AG20443 (cell line): ENCODE results near the gene ZNF791.
"Not testable (repeated sequence)": the region's sequence is repeated elsewhere in the genome, so short reads cannot be mapped to it uniquely, and the experiment has no call there.

Experiments
- DNase-seq: peaks from one replicate; pipeline ENCODE4 v3.0.0; 2012; ENCODE audit warnings: low spot score, mixed read lengths

Gene ZNF791

GRCh38 chr19:12610540-12611360, at the start of gene ZNF791, which contains the start of gene ZNF490:
Gene ZNF791, plus strand, starts transcription at chr19:12610920. Its CDS starts 160 bp downstream, at chr19:12611080.
Gene ZNF490, minus strand, starts transcription at chr19:12610813. Its CDS starts 133 bp downstream, at chr19:12610680.
- DNase-seq: peak; percentile 98

DNA sequence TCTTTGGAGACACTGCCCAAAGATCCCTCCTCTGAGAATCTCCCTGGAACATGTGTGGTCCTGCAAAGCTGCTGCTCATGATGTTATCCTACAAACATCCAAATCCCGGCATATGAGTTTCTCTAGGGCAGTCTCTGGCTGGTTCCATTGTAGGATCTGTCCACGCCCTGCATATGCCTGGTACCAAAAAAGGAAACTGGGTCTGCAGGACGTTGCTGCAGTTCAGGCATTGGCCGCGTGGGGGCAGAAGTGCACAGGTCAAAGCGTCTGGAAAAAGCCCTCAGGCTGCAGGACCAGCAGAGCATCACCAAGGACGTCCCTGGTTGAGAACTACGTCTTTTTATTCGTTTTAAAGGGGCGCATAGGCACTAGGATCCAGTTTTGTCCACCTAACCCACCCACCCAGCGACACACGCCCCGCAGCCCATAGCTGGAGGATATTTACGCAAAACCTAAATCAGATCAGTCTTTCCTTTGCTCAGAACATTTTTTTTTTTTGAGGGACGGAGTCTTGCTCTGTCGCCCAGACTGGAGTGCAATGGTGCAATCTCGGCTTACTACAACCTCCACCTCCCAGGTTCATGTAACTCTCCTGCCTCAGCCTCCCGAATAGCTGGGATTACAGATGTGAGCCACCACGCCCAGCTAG, 46.6 kb upstream of the ZNF791 start:
- peak; percentile 95 for DNase-seq

- not testable (repeated sequence) for DNase-seq
Observed at GRCh38 chr19:12566380-12566779, 44.3 kb upstream of the ZNF791 start.

DNA sequence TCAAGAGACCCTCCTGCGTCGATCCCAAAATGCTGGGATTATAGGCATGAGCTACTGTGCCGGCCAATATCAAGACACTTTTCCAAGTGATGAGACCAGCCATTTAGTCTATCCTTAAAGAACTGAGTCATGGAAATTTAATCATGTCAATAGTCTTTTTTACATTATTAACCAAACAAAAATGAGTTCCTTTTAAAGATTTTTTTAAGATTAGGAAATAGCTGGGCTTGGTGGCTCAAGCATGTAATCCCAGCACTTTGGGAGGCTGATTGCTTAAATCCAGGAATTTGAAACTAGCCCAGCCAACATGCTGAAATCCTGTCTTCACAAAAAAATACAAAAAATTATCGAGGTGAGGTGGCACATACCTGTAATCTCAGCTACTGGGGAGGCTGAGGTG, 42.8 kb upstream of the ZNF791 start:
- no peak for DNase-seq

GRCh38 chr19:12574036-12574435, 36.7 kb upstream of the ZNF791 start:
- no peak for DNase-seq

DNA sequence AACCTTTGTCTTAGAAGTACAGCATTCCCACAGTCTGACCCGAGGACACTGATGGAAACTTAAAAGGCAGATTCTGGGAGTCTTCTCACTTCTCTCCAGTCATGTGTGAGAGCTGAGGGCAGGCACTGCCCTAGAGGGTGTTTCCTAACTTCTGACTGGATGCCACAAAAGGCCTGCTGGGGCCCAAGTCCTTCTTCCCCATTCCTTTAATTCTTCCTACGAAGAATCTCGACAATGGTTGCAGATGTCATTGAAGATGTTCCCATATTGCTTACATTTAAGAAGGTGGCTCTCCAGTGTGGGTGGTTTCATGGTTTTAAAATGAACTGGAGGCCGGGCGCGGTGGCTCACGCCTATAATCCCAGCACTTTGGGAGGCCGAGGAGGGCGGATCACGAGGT, 32.1 kb upstream of the ZNF791 start:
- no peak for DNase-seq

- DNase-seq: no peak
Observed at GRCh38 chr19:12580180-12580694, 30.5 kb upstream of the ZNF791 start.

GRCh38 chr19:12581100-12581499, 29.6 kb upstream of the ZNF791 start:
- no peak for DNase-seq

DNA sequence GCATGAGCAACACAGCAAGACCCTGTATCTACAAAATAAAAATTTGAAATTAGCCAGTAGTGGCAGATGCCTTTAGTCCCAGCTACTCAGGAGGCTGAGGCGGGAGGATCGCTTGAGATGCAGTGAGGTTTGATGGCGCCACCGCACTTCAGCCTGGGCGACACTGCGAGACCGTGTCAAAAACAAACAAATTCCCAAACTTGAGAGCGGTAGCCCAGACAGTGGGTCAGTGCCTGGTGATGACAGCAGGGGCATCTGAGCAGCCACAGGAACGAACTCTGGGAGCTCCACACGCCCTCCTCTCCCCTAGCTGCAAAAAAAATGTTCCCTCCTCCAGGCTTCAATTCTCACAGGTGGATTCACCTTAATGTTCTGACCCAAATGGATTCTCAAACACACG, 14.2 kb upstream of the ZNF791 start:
- DNase-seq: no peak

DNA sequence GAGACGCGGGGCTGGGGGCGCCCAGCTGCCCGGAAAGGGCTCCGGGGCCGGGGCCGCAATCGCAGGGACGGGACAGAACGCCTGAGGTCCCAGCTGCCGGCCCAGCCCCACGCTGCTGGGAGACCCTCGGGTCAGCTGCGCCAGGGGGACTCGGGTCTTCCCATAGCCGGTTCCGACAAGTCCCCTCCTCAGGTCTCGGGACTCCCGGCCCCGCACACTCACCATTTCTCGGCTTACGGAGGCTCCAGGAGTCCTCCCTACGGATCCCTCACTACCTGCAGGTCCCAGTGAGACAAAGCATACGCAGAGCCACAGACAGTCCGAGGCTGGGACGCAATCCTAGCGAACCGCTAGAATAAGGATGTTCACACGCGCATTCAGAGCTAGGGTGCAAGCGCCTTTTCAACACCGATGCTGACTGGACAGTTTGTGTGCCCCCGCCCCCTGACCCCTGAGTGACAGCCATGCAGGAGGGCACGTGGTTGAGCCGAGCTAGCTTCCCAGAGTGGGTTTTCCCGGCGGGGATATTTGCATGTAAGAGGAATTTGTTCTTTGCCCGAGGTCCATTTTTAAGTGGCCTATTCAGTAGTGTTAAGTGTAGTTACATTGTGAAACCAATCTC, 13.7 kb upstream of the ZNF791 start:
- no peak for DNase-seq

DNA sequence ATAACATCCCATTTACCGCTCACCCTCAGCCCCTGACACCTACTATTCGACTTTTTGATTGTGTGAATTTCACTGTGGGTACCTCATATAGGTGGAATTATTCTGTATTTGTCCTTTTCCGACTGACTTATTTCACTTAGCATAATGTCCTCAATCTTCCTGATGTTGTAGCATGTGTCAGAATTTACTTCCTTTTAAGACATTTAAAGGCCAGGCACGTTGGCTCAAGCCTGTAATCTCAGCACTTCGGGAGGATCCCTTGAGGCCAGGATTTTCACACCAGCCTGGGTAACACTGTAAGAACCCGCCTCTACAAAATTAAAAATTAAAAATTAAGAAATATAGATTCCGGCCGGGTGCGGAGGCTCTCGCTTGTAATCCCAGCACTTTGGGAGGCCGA, 13.1 kb upstream of the ZNF791 start:
- no peak for DNase-seq

DNA sequence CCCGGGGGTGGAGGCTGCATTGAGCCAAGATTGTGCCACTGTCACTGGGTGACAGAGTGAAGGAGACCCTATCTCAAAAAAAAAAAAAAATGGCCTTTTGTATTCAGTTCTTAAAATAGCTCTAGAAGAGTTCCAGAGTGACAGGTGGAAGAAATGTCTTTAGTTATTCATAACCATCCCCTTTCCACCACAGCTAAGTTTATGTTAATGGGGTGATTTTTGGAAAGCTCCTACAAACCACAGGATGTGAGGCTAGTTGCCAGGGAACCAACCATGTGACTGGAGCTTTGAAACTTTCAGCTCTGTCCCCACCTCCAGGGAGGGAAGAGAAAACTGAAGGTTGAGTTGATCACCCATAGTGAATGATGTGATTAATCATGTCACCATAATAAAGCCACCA, 7.0 kb upstream of the ZNF791 start:
- no peak for DNase-seq

DNA sequence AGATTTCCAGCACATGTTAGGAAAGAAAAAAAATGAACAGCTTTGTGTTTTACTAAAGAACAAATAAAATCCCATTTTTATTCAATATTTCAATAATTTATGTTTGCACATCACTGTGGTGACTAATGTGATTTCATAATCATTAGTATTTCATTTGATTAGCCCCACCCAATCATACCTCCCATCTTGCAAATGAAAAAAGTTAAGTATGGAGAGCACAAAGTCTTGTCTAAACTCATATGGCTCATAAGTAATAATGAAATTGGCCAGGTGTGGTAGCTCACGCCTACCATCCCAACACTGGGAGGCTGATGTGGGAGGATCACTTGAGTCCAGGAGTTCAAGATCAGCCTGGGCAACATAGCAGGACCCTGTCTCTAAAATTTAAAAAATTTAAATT, 3.9 kb upstream of the ZNF791 start:
- no peak for DNase-seq

DNA sequence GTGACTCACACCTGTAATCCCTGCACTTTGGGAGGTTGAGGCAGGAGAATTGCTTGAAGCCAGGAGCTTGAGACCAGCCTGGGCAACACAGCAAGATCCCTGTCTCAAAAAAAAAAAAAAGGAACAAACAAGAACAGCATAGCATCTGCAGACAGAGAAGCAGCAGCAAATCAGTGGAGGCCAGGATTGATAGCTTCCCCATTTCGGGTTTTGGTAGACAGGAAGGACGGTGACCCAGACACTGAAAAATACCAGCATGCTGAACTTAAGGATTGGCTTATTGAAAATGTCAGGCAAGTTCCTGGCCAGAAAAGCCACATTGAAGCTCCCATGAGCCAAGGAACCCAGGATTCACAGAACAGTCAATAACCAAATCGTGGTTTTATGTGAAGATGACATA, 3.1 kb upstream of the ZNF791 start:
- DNase-seq: no peak

- DNase-seq: peak; percentile 87
Observed at GRCh38 chr19:12611361-12611699, 610 bp downstream of the ZNF791 start.

DNA sequence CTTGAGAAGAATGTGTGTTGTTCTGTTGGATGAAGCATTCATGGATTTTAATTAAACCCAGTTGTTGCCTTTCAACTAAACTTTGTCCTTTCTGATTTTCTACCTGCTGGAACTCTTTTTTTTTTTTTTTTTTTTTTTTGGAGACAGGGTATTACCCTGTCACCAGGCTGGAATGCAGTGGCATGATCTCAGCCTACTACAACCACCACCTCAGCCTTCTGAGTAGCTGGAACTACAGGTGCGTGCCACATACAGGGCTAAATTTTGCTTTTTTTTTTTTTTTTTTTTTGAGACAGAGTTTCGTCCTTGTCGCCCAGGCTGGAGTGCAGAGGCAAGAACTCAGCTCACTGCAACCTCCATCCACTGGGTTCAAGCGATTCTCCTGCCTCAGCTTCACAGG, 6.9 kb downstream of the ZNF791 start:
- DNase-seq: no peak

- not testable (repeated sequence) for DNase-seq
Observed at GRCh38 chr19:12621253-12622024, 10.7 kb downstream of the ZNF791 start.

GRCh38 chr19:12623361-12624031, 12.8 kb downstream of the ZNF791 start:
- no peak for DNase-seq

DNA sequence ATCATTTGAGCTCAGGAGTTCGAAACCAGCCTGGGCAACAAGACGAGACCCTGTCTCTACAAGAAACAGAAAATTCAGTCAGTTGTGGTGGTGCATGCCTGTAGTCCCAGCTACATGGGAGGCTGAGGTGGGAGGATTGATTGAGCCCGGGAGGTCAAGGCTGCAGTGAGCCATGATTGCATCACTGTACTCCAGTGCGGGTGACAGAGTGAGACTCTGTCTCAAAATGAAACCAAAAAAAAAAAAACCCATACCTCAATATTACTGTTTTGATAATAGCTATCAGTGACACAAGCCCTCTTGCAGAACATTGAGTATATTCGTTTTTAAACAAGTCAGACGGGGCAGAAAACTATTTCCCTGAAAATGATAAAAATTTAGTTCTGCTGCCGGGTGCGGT, 16.2 kb downstream of the ZNF791 start:
- no peak for DNase-seq

- no peak for DNase-seq
Observed at GRCh38 chr19:12628040-12629022, 17.6 kb downstream of the ZNF791 start.
